Activated naive CD4-positive, alpha-beta T cell (primary cell): ENCODE measurements around the gene SLC52A1.
"Not testable (repeated sequence)": the region's sequence is repeated elsewhere in the genome, so short reads cannot be mapped to it uniquely, and the experiment has no call there.

Experiments used
- DNase-seq, 4 experiments: peaks; one replicate each; lab custom pipeline; 2025; lab: John Stamatoyannopoulos, UW

Gene SLC52A1

GRCh38 chr17:5031365-5032082 is 3.7 kb downstream of the SLC52A1 start:
- peak; percentile 32 to 76 (median 72) for DNase-seq

DNA sequence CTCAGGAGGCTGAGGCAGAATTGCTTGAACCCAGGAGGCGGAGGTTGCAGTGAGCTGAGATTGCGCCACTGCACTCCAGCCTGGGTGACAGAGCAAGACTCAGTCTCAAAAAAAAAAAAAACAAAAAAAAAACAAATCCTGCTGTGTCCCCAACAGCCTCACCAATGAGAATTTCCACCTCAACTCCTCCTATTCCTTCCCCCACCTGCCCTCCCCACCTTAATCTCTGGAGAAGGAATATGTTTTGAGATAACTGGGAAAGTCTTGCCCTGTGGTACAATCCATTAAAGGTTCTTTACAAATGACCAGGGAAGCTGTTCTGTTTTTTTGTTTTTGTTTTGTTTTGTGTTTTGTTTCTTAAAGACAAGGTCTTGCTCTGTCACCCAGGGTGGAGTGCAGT is 5.1 kb downstream of the SLC52A1 start:
- not testable (repeated sequence) for DNase-seq

DNA sequence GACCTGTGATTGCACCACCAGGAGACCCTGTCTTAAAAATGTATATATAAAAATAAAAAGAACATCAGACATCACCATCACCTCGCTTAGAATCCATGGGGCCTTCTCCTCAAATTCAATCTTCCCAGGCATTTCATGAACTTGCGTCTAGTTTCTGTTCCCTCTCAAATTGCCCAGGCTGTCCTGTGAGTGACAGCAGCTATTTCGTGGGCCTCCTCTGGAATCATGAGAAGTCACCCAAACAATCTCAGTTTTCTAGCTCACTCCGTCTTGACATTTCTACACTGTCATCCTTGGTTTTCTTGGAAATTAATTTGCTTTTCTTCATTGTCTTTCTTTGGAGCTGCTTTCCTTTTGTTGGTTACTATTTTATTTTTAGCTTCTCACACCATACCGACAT is 7.3 kb downstream of the SLC52A1 start:
- no peak for DNase-seq

DNA sequence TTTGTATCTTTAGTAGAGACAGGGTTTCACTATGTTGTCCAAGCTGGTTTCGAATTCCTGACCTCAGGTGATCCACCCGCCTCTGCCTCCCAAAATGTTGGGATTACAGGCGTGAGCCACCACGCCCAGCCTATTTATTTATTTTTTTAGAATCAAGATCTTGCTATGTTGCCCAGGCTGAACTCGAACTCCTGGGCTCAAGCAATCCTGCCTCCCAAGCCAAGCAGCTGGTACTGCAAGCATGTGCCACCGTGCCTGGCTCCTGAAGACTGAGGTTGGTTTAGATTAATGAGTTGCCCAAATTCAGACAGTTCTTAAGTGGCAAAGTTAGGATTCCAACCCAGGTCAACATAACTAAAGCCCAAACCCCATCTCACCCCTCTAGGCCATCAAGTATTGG is 7.9 kb downstream of the SLC52A1 start:
- no peak for DNase-seq

DNA sequence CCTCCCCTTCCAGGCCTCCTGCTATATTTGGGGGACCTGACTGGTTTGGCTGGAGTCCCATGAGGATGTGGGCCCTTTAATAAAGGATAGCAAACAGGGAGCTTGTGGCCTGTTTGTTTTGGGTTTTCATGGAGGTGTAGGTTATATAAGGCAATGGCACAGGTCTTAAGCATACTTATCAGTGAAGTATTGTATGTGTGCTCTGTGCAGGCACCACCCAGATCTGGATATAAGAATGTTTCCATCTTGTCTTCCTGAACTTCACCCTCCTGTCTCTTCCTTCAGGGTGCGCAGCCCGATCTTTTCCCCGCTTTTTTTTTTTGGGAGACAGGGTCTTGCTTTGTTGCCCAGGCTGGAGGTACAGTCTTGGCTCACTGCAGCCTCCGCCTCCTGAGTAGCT is 10.6 kb downstream of the SLC52A1 start:
- DNase-seq, result no peak

- DNase-seq, result no peak
Observed at GRCh38 chr17:5023588-5024147, 11.6 kb downstream of the SLC52A1 start.

DNA sequence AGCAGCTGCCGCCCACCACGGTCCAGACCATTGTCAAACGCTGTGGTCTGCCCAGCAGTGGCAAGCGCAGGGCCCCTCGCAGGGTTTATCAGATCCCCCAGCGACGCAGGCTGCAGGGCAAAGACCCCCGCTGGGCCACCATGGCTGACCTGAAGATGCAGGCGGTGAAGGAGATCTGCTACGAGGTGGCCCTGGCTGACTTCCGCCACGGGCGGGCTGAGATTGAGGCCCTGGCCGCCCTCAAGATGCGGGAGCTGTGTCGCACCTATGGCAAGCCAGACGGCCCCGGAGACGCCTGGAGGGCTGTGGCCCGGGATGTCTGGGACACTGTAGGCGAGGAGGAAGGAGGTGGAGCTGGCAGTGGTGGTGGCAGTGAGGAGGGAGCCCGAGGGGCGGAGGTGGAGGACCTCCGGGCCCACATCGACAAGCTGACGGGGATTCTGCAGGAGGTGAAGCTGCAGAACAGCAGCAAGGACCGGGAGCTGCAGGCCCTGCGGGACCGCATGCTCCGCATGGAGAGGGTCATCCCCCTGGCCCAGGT is 13.0 kb downstream of the SLC52A1 start:
- no peak for DNase-seq

DNA sequence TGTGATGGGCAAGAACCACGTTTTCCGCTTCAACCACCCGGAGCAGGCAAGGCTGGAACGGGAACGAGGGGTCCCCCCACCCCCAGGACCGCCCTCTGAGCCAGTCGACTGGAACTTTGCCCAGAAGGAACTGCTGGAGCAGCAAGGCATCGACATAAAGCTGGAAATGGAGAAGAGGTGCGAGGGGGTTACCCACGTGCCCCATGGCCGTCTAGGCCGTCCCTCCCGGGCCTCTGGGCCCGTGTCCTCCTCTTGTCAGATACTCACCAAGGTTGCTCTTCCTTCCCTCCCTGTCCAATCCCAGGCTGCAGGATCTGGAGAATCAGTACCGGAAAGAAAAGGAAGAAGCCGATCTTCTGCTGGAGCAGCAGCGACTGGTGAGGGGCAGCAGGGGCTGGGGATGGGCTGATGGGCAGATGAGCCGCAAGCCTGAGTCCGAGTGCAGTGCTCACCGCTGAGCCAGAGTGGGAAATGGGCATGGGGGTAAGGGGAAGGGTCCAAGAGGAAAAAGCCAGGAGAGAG is 14.7 kb downstream of the SLC52A1 start:
- DNase-seq, result no peak

GRCh38 chr17:5019475-5019956 is 15.7 kb downstream of the SLC52A1 start:
- DNase-seq, result peak in 1 of 4 experiments; percentile 43

DNA sequence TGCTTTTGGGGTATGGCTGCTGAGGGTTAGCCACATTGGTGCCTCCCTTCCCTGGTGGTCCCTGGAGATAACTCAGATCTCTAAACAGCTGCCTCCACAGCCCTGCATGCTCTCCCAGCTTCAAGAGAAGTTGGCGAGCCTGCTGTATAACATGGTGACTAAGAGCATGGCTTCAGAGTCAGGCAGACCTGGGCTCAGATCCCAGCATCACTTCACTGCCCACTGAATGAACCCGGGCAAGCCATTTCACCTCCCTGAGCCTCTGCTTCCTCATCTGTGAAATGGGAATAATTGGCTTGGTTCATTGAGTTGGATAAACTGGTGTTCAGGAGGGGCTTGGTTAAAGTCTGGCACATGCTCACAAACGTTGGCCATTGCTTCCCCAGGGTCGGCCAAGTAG is 20.9 kb downstream of the SLC52A1 start:
- no peak for DNase-seq

GRCh38 chr17:5011928-5012327 is 23.3 kb downstream of the SLC52A1 start:
- DNase-seq, result no peak

DNA sequence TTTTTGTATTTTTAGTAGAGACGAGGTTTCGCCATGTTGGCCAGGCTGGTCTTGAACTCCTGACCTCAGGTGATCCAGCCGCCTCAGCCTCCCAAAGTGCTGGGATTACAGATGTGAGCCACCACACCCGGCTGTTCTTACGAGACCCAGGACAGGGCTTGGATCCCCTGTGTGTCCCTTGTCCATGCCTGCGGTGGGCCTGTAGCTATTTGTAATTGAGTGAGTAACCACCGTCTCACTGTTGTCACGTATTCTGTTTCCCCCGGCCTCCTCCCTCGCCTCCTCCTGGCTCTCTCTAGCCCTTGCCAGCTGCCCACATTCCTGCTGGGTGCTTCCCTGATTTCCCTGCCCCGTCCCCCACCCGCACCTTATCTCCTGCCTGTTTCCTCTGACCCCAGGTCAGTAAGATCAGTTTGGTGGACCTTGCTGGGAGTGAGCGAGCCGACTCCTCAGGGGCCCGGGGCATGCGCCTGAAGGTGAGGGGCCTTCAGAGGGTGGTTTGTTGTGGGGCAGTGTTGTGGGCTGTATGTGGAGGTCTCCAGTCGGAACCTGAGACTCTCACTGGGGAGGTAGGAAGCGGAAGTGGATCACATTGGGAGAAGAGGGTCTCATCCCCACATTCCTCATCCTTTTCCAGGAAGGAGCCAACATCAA is 31.9 kb downstream of the SLC52A1 start:
- DNase-seq, result no peak

GRCh38 chr17:5002121-5002788 is 33.0 kb downstream of the SLC52A1 start:
- no peak for DNase-seq

- no peak for DNase-seq
Observed at GRCh38 chr17:5000237-5000639, 35.0 kb downstream of the SLC52A1 start.

- DNase-seq, result no peak
Observed at GRCh38 chr17:4999430-5000093, 35.7 kb downstream of the SLC52A1 start.

DNA sequence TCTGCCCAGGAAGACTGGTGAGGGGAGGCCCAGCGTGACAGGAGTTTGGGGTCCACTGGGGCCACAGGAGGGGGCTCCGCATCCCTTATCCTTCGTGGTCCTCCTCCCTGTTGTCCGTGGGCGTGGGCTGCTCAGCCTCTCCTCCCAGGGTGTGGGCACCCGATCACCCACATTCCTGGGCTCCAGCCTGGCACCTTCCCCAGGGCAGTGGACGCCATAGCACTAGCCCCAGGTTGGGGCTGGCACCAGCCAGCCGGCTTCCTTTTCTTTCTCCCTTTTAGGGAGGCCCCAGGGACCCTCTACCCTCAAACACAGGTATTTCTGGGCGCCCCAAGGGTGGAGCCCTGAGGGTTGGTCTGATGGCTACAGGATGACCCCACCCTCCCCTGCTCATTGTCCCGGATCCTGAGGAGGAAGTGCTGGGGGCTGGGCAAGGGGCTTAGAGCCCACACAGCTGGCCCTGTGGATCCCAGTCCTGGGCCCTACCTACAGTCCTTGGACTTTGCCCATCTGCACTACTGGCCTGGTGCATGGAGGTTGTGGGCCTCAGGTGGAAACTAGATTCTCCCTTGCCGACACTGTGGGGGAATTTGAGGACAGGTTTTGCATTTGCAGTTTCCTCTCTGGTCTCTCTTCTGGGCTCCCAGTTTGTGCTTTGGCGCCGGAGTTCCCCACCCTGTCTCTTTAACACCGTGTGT is 36.3 kb downstream of the SLC52A1 start:
- no peak for DNase-seq

GRCh38 chr17:4998027-4998731 is 37.0 kb downstream of the SLC52A1 start:
- peak in 1 of 4 experiments; percentile 42 for DNase-seq

DNA sequence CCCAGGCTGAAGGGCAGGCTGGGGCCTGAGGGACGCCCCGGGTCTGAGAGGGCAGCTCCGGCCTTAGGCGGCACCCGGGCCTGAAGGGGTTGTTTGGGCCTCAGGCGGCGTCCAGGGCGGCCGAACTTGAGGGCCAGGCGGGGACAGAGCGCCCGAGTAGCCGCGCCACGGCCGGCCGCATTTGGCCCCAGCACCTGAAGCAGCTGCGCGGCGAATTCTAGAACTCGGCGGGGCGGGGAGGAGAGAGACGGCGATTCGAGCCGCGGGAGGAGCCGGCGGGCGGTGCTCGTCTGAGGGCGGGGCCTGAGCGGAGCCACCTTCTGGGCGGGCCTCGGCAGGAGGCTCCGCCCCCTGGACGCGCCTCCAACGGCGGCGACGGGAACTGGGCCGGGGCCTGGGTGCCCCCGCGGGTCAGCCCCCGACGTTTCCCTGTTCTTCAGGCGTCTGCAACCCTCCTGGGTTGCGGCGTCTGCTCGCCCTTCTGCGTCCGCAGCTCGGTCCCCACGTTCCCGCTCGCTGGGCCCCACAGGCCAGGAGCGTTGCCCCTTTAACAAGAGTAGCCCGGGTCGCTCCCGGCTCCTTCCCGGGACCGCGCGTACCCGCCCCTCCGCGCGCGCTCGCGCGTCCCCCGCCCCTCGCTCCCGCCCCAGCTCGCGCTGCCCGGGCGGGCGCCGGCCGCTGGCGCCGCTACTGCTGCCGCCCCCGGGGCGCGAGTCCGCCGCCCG is 37.8 kb downstream of the SLC52A1 start, which contains the start of the genes INCA1 and KIF1C:
TSS of gene INCA1 (minus strand) at position 221 of the 725 bp plus-strand sequence. CDS start 3,085 bp downstream, outside the sequence.
TSS of gene KIF1C (plus strand) at position 649 of the 725 bp plus-strand sequence. CDS start 2,297 bp downstream, outside the sequence.
- DNase-seq, result peak; percentile 68 to 88 (median 79)

GRCh38 chr17:4994081-4994595 is 41.1 kb downstream of the SLC52A1 start:
- no peak for DNase-seq
